ENCODE measurements around the gene DAP3.

- no peak for TF ChIP-seq CTCF (IDR thresholded peaks at IDR 0.05; ENCODE audit: low read length)
- TF ChIP-seq EZH2 (IDR thresholded peaks at IDR 0.05; ENCODE audit: borderline replicate concordance, low read length), result no peak
These were observed 48.5 kb upstream of the DAP3 start for GRCh38 chr1:155640367-155640766.
